ENCODE data around the gene ACOX3.

- TF ChIP-seq USF1 (IDR thresholded peaks at IDR 0.05; ENCODE audit: borderline replicate concordance, low read depth): no peak
- TF ChIP-seq RCOR1 (IDR thresholded peaks at IDR 0.05; ENCODE audit: low read length): no peak
- TF ChIP-seq MAX (IDR thresholded peaks at IDR 0.05; ENCODE audit: low read depth): no peak
- no peak for TF ChIP-seq POLR2AphosphoS5 (IDR thresholded peaks at IDR 0.05; ENCODE audit: low read depth, low read length)
- TF ChIP-seq EZH2phosphoT487 (IDR thresholded peaks at IDR 0.05; ENCODE audit: borderline replicate concordance, low read depth): no peak
- no peak for TF ChIP-seq EP300 (IDR thresholded peaks at IDR 0.05; ENCODE audit: borderline replicate concordance in 1 of 2, low read depth in 1 of 2, low read length in 1 of 2)
Measured at GRCh38 chr4:8477095-8477635, 36.6 kb upstream of the ACOX3 start.
